Neutrophil (primary cell): ENCODE data around the gene KCNH8.
"Not testable (repeated sequence)": the region's sequence is repeated elsewhere in the genome, so short reads cannot be mapped to it uniquely, and the experiment has no call there.

Source experiments
- H3K27ac ChIP-seq: fragments of 200-600 bp; sonication (generic); 2 replicates; pipeline ENCODE4 v1.5.1; 2016; ENCODE audit warnings: mild to moderate bottlenecking, moderate library complexity
- H3K27me3 ChIP-seq: fragments of 200-600 bp; sonication (generic); 2 replicates; pipeline ENCODE4 v1.6.0; 2016; ENCODE audit warnings: mild to moderate bottlenecking
- H3K36me3 ChIP-seq: fragments of 200-600 bp; sonication (generic); 2 replicates; pipeline ENCODE4 v1.5.1; 2017
- H3K4me1 ChIP-seq, 2 experiments: fragments of 200-600 bp in 1 of 2; sonication (generic) in 1 of 2; 1 replicate in 1 of 2; 2 replicates in 1 of 2; pipeline versions ENCODE4 v1.5.1 to v1.6.1; 2013 to 2016; ENCODE audit warnings: low read depth in 1 of 2, low read length in 1 of 2, mild to moderate bottlenecking in 1 of 2, moderate library complexity in 1 of 2; ENCODE audit not compliant: control insufficient read depth in 1 of 2, insufficient read depth in 1 of 2
- H3K4me3 ChIP-seq, 2 experiments: fragments of 200-600 bp in 1 of 2; sonication (generic) in 1 of 2; 1 replicate in 1 of 2; 2 replicates in 1 of 2; pipeline ENCODE4 v1.5.1; 2013 to 2016; ENCODE audit warnings: low read depth in 1 of 2, low read length in 1 of 2, mild to moderate bottlenecking in 1 of 2, moderate library complexity in 1 of 2
- H3K9me3 ChIP-seq: fragments of 200-600 bp; sonication (generic); 2 replicates; pipeline ENCODE4 v1.5.1; 2016
- CTCF ChIP-seq: fragments of 200-600 bp; sonication (generic); IDR thresholded peaks from 2 replicates; pipeline ENCODE4 v1.5.1; 2016; ENCODE audit warnings: antibody characterized with exemption

The KCNH8 gene

GRCh38 chr3:19221081-19221480 is 72.8 kb downstream of the KCNH8 start:
- Histone ChIP-seq H3K4me1 (no peaks in the 10 kb centered on the region), H3K27ac (no peak overlapping the region), H3K27me3 (no peaks in the 10 kb centered on the region), H3K4me3 (no peak overlapping the region), H3K9me3 (no peaks in the 10 kb centered on the region), H3K36me3 (no peaks in the 10 kb centered on the region)
- TF ChIP-seq CTCF = no peak

- TF ChIP-seq CTCF = no peak
- Histone ChIP-seq H3K27me3 (no peaks in the 10 kb centered on the region), H3K9me3 (no peaks in the 10 kb centered on the region), H3K4me3 (no peak overlapping the region), H3K4me1 (peaks cover 0 to 6% of the 10 kb centered on the region in 2 experiments), H3K36me3 (no peaks in the 10 kb centered on the region), H3K27ac (no peak overlapping the region)
These were observed 78.2 kb downstream of the KCNH8 start for GRCh38 chr3:19226479-19226878.

GRCh38 chr3:19228167-19228566 is 79.9 kb downstream of the KCNH8 start:
- Histone ChIP-seq H3K27me3 (no peaks in the 10 kb centered on the region), H3K36me3 (no peaks in the 10 kb centered on the region), H3K9me3 (no peaks in the 10 kb centered on the region), H3K4me1 (peaks cover 0 to 6% of the 10 kb centered on the region in 2 experiments), H3K27ac (no peak overlapping the region), H3K4me3 (no peak overlapping the region)
- no peak for TF ChIP-seq CTCF

- H3K9me3 ChIP-seq = no peaks in the 10 kb centered on the region
- no peak for TF ChIP-seq CTCF
- H3K27ac ChIP-seq = no peak overlapping the region
- H3K27me3 ChIP-seq = no peaks in the 10 kb centered on the region
- H3K36me3 ChIP-seq = no peaks in the 10 kb centered on the region
- no peak overlapping the region for H3K4me3 ChIP-seq
- peaks cover 0 to 6% of the 10 kb centered on the region in 2 experiments for H3K4me1 ChIP-seq
These were observed 80.8 kb downstream of the KCNH8 start for GRCh38 chr3:19229086-19229485.

- H3K36me3 ChIP-seq, H3K4me3 ChIP-seq, H3K27ac ChIP-seq, H3K9me3 ChIP-seq, H3K4me1 ChIP-seq, H3K27me3 ChIP-seq: not testable (repeated sequence)
These were observed 81.6 kb downstream of the KCNH8 start for GRCh38 chr3:19229881-19230280.

- Histone ChIP-seq H3K36me3 (no peaks in the 10 kb centered on the region), H3K4me1 (peaks cover 0 to 6% of the 10 kb centered on the region in 2 experiments), H3K27me3 (no peaks in the 10 kb centered on the region), H3K4me3 (no peak overlapping the region), H3K9me3 (no peaks in the 10 kb centered on the region), H3K27ac (no peak overlapping the region)
- no peak for TF ChIP-seq CTCF
These were observed 83.6 kb downstream of the KCNH8 start for GRCh38 chr3:19231792-19232461.
